IgD-negative memory B cell (primary cell): Measurements from ENCODE around the gene ARID5B. TPM values are rescaled to one million over a fixed set of nuclear protein-coding genes. Genes with fewer than 3 reads are reported as not detected.

Source experiments
- H3K27ac Mint-ChIP-seq, 3 donors: one replicate each; pipeline ENCODE4 v1.8.0; 2020 to 2022; ENCODE audit warnings: mild to moderate bottlenecking in 3 of 3, mixed read lengths in 3 of 3, moderate library complexity in 1 of 3
- H3K27me3 Mint-ChIP-seq: one replicate; pipeline ENCODE4 v1.8.0; 2021; ENCODE audit warnings: mixed read lengths
- H3K36me3 Mint-ChIP-seq: one replicate; pipeline ENCODE4 v1.8.0; 2020; ENCODE audit warnings: mild to moderate bottlenecking, mixed read lengths
- H3K4me1 Mint-ChIP-seq, 3 donors: one replicate each; pipeline ENCODE4 v1.8.0; 2020 to 2022; ENCODE audit warnings: mixed read lengths in 3 of 3, mild to moderate bottlenecking in 1 of 3
- H3K4me3 Mint-ChIP-seq, 4 donors: one replicate each; pipeline ENCODE4 v1.8.0; 2020 to 2022; ENCODE audit warnings: mild to moderate bottlenecking in 4 of 4, mixed read lengths in 4 of 4, moderate library complexity in 3 of 4
- H3K9me3 Mint-ChIP-seq, 3 donors: one replicate each; pipeline ENCODE4 v1.8.0; 2020 to 2021; ENCODE audit warnings: mixed read lengths in 3 of 3, mild to moderate bottlenecking in 1 of 3
- polyA plus RNA-seq: library from polyadenylated mRNA; unstranded; fragments of 300-500 nt; fragmentation: Illumina TruSeq; gene quantifications from one replicate; pipeline ENCODE4 v1.2.3, GENCODE V29; 2021

Gene ARID5B
- polyA plus RNA-seq, 1 donor from 2014 or later: 154 TPM

DNA sequence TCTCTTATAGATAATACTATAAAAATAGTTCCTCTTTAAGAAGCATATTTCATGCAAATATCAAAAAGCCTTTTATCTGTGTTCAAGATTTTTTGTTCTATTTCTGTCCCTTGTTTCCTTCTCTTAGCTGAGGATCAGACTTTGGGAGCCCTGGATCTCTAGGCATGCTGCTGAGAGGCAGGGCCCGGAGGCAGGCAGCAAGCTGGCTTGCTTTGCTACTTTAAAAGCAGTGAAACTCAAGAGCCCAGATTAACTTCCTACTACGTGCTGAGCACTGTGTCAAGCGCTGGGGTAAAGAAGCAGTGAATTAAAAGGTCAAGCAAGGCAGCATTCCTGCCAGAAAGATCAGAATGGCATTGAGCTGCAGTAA is 31.0 kb upstream of the ARID5B start:
- Mint-ChIP-seq H3K27me3 (peaks cover 2% of the 10 kb centered on the region), H3K4me3 (peak overlapping the region in 1 of 4 donors; percentile 30), H3K4me1 (peaks cover 0 to 2% (median 2%) of the 10 kb centered on the region in 3 donors), H3K9me3 (peaks cover 0 to 4% (median 0%) of the 10 kb centered on the region in 3 donors), H3K27ac (no peak overlapping the region), H3K36me3 (no peaks in the 10 kb centered on the region)

- H3K4me1 Mint-ChIP-seq: peaks cover 0 to 2% (median 2%) of the 10 kb centered on the region in 3 donors
- H3K27me3 Mint-ChIP-seq: peaks cover 2% of the 10 kb centered on the region
- peak overlapping the region in 1 of 4 donors; percentile 38 for H3K4me3 Mint-ChIP-seq
- peaks cover 0 to 4% (median 0%) of the 10 kb centered on the region in 3 donors for H3K9me3 Mint-ChIP-seq
- H3K27ac Mint-ChIP-seq: peak overlapping the region in 1 of 3 donors; percentile 35
- H3K36me3 Mint-ChIP-seq: no peaks in the 10 kb centered on the region
Measured at GRCh38 chr10:61871487-61871886, 30.0 kb upstream of the ARID5B start.

- no peaks in the 10 kb centered on the region for H3K27me3 Mint-ChIP-seq
- peaks cover 3% of the 10 kb centered on the region for H3K36me3 Mint-ChIP-seq
- no peak overlapping the region for H3K4me3 Mint-ChIP-seq
- peaks cover 0 to 4% (median 0%) of the 10 kb centered on the region in 3 donors for H3K9me3 Mint-ChIP-seq
- H3K4me1 Mint-ChIP-seq: no peaks in the 10 kb centered on the region
- no peak overlapping the region for H3K27ac Mint-ChIP-seq
Measured at GRCh38 chr10:61877887-61878739, 23.4 kb upstream of the ARID5B start.

DNA sequence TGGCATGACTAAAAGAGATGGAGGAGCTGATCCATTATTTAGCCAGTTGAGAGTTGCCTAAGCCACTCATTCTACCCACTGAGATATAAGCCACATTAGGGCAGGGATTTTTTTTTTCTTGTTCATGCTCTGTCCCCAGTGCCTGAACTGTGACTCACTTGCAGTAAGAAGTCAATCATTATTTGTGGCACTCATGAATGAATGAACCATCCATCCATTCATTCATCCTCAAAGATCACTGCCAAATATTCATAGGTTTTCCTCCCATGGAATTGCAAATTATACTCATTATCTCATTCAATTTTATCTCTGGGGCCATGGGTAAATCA is 22.8 kb upstream of the ARID5B start:
- H3K36me3 Mint-ChIP-seq: peaks cover 7% of the 10 kb centered on the region
- no peaks in the 10 kb centered on the region for H3K27me3 Mint-ChIP-seq
- H3K4me1 Mint-ChIP-seq: peaks cover 0 to 4% (median 0%) of the 10 kb centered on the region in 3 donors
- H3K9me3 Mint-ChIP-seq: peaks cover 0 to 4% (median 0%) of the 10 kb centered on the region in 3 donors
- H3K27ac Mint-ChIP-seq: no peak overlapping the region
- H3K4me3 Mint-ChIP-seq: no peak overlapping the region

DNA sequence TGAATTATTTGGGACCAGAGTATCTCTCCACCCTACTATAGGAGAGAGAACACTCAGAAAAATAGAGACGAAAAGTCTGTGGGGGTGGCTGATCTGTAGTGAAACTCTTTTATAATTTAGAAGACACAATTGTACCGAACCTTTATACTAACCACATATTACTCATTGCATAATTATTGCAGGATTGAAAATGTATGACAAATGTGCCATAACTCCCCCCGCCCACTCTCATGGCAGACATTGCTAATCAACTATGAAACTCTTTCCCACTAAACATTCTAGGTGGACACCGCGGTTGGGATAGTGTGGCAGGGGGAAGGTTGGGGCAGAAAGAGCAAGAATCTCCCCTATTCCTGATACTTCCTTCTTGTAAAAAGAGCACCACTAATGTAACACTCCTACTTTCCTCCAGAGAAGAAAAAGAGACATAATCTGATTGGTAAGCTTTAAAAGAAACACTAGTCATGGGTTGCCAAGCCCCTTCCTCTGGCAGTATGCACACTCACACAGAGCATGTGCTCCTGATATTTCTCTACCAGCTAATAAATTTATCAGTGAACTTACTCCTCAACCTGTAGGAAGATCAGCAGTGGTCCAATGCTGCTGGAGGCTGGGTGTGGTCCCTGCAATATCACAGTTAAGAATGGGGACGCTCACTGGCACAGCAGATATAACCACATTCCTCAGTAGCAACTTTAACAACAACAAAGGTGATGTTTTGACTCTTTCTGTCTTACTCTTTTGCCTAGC is 18.7 kb upstream of the ARID5B start:
- H3K27ac Mint-ChIP-seq: no peak overlapping the region
- peak overlapping the region in 2 of 4 donors; percentile 11 to 40 for H3K4me3 Mint-ChIP-seq
- H3K9me3 Mint-ChIP-seq: no peaks in the 10 kb centered on the region
- peaks cover 0 to 7% (median 0%) of the 10 kb centered on the region in 3 donors for H3K4me1 Mint-ChIP-seq
- H3K36me3 Mint-ChIP-seq: peaks cover 13% of the 10 kb centered on the region
- H3K27me3 Mint-ChIP-seq: no peaks in the 10 kb centered on the region

- no peaks in the 10 kb centered on the region for H3K9me3 Mint-ChIP-seq
- H3K27ac Mint-ChIP-seq: no peak overlapping the region
- H3K4me1 Mint-ChIP-seq: peaks cover 0 to 7% (median 0%) of the 10 kb centered on the region in 3 donors
- no peak overlapping the region for H3K4me3 Mint-ChIP-seq
- peaks cover 13% of the 10 kb centered on the region for H3K36me3 Mint-ChIP-seq
- H3K27me3 Mint-ChIP-seq: no peaks in the 10 kb centered on the region
Measured at GRCh38 chr10:61883371-61884025, 18.0 kb upstream of the ARID5B start.

DNA sequence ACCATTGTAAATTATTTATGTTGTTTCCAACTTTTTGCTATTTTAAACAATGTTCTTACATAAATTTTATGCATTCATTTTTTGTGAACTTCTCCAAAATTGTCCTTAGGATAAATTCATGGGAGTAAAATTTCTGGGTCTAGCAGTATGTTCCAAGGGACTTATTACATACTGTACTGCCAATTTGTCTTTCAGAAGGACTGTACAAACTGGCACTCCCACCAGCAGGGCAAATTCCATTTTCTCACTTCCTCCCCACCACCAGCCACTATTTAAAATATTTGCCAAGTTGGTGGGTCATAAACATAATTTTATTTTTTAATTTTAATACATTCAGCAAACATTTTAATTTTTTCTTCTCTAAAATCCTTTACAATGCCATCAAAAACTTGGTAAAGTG is 13.7 kb upstream of the ARID5B start:
- no peak overlapping the region for H3K4me3 Mint-ChIP-seq

GRCh38 chr10:61888744-61889143 is 12.8 kb upstream of the ARID5B start:
- no peak overlapping the region for H3K4me3 Mint-ChIP-seq
- no peak overlapping the region for H3K27ac Mint-ChIP-seq
- H3K36me3 Mint-ChIP-seq: peaks cover 6% of the 10 kb centered on the region
- no peaks in the 10 kb centered on the region for H3K9me3 Mint-ChIP-seq
- peaks cover 0 to 3% (median 0%) of the 10 kb centered on the region in 3 donors for H3K4me1 Mint-ChIP-seq
- no peaks in the 10 kb centered on the region for H3K27me3 Mint-ChIP-seq

More for the DNA sequence above, 13.7 kb upstream of the ARID5B start:
- Mint-ChIP-seq H3K27me3 (no peaks in the 10 kb centered on the region), H3K9me3 (no peaks in the 10 kb centered on the region), H3K36me3 (peaks cover 13% of the 10 kb centered on the region), H3K4me1 (peaks cover 0 to 7% (median 0%) of the 10 kb centered on the region in 3 donors), H3K27ac (no peak overlapping the region)

DNA sequence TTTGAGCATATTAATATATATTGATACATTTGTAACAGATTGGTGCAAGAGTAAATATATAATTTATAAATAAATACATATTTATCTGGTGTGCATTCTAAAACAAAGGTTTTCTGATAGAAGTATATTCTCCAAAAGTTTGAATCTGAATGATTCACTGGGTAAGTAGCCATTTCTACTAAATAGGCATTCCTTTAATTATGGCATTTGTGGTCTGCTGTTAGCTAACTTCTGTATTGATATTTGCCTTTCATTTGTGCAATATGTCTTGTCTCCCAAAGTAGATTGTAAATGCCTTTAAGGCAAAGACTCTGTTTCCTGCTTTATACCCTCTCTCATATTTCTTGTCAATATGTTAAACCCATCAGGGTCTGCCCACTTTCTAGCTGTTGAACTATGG is 11.1 kb upstream of the ARID5B start:
- no peak overlapping the region for H3K27ac Mint-ChIP-seq
- H3K9me3 Mint-ChIP-seq: no peaks in the 10 kb centered on the region
- peaks cover 4% of the 10 kb centered on the region for H3K36me3 Mint-ChIP-seq
- no peaks in the 10 kb centered on the region for H3K27me3 Mint-ChIP-seq
- H3K4me3 Mint-ChIP-seq: no peak overlapping the region
- H3K4me1 Mint-ChIP-seq: no peaks in the 10 kb centered on the region

- peaks cover 4% of the 10 kb centered on the region for H3K36me3 Mint-ChIP-seq
- H3K27ac Mint-ChIP-seq: no peak overlapping the region
- no peaks in the 10 kb centered on the region for H3K27me3 Mint-ChIP-seq
- H3K4me3 Mint-ChIP-seq: no peak overlapping the region
- H3K9me3 Mint-ChIP-seq: no peaks in the 10 kb centered on the region
- H3K4me1 Mint-ChIP-seq: no peaks in the 10 kb centered on the region
Measured at GRCh38 chr10:61890881-61891409, 10.6 kb upstream of the ARID5B start.

GRCh38 chr10:61891906-61892585 is 9.5 kb upstream of the ARID5B start:
- H3K4me1 Mint-ChIP-seq: peaks cover 4 to 5% (median 4%) of the 10 kb centered on the region in 3 donors
- H3K36me3 Mint-ChIP-seq: no peaks in the 10 kb centered on the region
- H3K4me3 Mint-ChIP-seq: no peak overlapping the region
- no peaks in the 10 kb centered on the region for H3K9me3 Mint-ChIP-seq
- H3K27me3 Mint-ChIP-seq: no peaks in the 10 kb centered on the region
- H3K27ac Mint-ChIP-seq: no peak overlapping the region

GRCh38 chr10:61892961-61893360 is 8.5 kb upstream of the ARID5B start:
- Mint-ChIP-seq H3K4me1 (peaks cover 10 to 12% (median 12%) of the 10 kb centered on the region in 3 donors), H3K36me3 (no peaks in the 10 kb centered on the region), H3K9me3 (no peaks in the 10 kb centered on the region), H3K27me3 (no peaks in the 10 kb centered on the region), H3K4me3 (no peak overlapping the region), H3K27ac (no peak overlapping the region)

DNA sequence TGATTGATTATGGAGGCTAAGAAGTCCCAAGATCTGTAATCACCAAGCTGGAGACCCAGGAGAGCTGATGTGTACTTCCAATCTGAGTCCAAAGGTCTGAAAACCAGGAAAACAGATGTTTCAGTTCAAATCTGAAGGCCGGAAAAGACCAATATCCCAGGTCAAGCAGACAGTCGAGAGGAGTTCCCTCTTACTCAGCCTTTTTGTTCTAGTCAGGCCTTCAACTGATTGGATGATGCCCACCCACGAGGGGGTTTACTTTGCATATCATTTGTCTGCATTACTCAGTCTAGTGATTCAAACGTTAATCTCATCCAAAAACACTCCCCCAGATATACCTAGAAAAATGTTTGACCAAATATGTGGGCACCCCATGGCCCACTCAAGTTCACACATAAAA is 7.4 kb upstream of the ARID5B start:
- Mint-ChIP-seq H3K4me3 (no peak overlapping the region), H3K27me3 (no peaks in the 10 kb centered on the region), H3K4me1 (peaks cover 17 to 19% (median 19%) of the 10 kb centered on the region in 3 donors), H3K27ac (no peak overlapping the region), H3K36me3 (no peaks in the 10 kb centered on the region), H3K9me3 (no peaks in the 10 kb centered on the region)

DNA sequence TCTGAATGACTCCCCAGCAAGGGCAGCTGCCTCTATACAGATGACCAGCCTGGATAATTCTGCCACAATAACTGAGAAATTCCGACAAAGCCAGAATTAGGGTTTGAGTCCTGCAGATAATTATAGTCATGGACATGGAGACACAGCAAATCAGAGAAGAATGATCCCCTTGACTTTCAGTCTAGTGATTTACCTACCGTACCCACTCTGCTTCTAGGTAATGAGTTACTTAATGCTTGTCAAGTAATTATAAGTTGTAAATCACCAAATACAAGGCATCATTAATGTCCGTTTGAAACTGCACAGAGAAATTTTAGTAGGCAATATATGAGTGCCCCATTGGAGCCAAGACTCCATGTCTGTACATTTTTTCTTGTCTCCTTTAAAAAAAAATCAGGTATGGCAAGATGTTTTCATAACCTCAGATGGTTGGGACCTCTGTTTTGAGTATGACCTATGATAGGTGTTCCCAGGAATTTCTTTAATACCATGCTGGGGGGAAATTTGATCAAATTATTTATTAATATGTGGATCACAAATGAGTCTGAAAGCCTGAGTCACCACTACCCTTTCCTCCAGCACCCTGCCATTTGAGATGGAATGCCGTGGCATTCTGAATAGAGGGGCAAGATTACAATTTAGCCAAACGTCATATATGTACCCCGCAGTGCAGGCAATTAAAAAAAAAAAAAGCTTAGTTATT is 5.5 kb upstream of the ARID5B start:
- no peaks in the 10 kb centered on the region for H3K9me3 Mint-ChIP-seq
- H3K27ac Mint-ChIP-seq: peak overlapping the region in 1 of 3 donors; percentile 31
- no peaks in the 10 kb centered on the region for H3K36me3 Mint-ChIP-seq
- peaks cover 21 to 29% (median 22%) of the 10 kb centered on the region in 3 donors for H3K4me1 Mint-ChIP-seq
- peak overlapping the region in 2 of 4 donors; percentile 28 to 85 for H3K4me3 Mint-ChIP-seq
- H3K27me3 Mint-ChIP-seq: no peaks in the 10 kb centered on the region
